Urothelium cell line (cell line): ENCODE results near the gene DAB2.
A peak's percentile ranks its signal among the peaks of the same experiment; 100 is the strongest.
"Not testable (repeated sequence)": the region's sequence is repeated elsewhere in the genome, so short reads cannot be mapped to it uniquely, and the experiment has no call there.

Source experiments
- DNase-seq: peaks from one replicate; pipeline ENCODE4 v3.0.0; 2011; ENCODE audit warnings: low spot score, mixed read lengths
- FAIRE-seq: peaks from 2 replicates; lab custom pipeline; 2011; peaks lifted over from hg19 to GRCh38; lab: Jason Lieb, UNC

DAB2 gene

DNA sequence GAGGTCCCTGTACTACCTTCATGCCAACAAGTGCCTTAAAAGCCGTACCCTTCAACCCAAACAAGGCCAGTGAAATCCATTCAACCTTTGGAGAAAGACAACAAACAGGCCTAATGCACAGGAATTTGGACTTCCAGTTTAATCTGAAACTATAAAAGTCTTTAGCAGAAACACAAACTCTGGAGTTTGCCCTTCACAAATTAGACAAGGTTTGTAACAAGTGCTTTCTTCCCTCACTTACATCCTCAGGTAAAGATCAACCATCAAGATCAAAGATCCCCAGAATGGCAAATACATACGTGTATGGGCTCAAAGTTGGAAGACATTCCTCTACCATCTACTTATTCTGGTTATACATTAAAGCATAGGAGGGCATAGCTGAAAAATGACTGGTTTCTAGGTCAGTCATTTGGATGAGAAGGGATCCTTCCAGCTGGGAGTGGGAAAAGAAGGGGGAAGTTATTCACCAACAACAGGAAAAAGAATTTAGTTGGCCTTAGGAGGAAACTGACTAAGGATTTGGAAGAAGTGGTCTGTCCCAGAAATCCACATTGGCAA is 2.0 kb downstream of the DAB2 start:
- FAIRE-seq, result no peak

DNA sequence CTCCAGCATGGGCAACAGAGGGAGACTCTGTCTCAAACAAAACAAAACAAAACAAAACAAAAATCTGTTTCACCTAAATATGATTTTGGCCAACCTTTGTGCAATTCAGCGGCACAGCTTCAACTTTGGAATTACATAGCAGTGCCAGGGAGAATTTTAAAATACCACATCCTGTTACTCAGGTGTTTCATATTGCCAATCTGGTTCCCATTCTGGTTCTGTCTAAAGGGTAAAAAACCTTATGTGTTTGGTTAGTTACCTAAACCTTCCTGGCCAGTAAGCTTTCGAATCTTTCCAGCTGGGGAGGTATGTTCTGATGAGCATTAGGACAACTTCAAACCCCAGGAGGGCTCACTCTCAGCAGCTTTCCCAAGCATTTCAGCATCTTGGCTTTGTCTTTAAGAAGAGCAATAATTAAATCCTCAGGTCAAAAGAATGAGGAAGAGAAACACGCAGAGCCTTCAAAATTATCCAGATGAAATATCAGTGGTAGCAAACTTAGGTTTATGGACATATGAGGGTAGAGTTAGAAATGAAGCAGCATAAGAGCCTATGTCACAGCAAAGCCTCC is 2.7 kb downstream of the DAB2 start:
- DNase-seq (no peak), FAIRE-seq (no peak)

More for the DNA sequence above, 2.0 kb downstream of the DAB2 start:
- no peak for DNase-seq

DNA sequence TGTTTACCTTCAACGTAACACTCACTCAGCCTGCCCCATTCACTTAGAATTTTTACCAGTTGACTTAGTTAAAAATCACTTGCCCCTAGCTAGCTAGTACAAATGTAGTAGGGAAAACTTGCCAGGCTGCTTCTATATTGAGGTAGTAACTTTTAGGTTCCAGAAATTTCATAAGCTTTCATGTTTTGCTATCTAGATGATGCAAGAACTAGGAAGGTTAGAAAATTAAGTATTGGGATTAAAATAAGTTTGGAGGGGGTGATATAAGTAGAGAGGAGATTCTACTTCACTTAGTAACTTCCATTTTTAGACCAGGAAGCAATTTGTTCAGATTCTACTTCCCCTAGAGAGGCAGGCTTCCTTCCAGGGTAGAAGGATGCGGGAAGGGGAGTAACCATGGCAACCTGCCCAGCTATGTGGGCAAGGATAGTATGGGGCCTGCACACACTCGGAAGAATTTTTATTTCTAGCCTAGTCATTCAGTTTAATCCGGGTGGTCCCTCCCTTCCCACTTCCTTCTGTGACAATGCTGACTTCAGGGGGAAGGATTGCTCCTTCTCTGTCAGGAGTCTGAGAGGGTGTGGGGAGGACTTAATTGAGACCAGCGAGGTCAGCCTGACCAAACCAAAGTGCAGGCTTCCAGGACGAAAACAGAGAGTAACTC is 4.2 kb downstream of the DAB2 start:
- peak; percentile 46 for DNase-seq
- no peak for FAIRE-seq

DNA sequence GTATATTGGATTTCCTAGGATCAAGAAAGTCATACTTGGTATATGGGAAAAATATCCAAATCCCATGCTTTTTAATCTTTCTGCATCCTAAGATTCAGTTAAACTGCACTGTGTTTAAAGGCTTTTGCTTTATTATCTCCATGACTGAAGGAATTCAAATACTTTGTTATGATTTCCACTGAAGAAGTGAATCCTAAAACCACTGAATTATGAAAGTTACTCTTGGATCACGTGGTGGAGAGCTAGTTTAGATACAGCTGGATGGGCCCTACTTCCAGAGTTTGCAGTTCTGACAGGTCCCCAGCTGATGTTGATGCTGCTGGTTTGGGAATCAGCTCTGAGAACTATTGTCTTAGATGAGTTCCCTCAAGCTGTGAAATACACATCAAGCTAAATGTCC is 5.0 kb downstream of the DAB2 start:
- no peak for FAIRE-seq
- no peak for DNase-seq

DNA sequence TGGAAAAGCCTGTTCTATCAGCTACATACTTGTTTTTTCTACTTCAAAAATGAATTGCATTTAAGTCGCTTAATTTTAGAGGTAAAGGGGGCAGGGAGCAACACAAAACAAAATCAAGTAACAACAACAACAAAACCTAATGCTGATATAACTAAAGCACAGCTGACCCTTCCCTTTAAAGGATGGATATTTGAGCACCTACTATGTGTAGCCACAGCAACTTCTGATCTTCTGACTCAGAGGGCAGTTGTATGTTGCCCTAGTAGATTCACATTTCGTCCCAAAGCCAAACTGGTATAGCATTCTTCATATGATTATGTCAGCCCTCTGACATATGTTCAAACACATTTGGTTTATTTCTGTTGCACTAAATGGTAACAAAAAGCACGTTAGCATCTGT is 6.8 kb downstream of the DAB2 start:
- no peak for DNase-seq
- FAIRE-seq, result peak; percentile 17

DNA sequence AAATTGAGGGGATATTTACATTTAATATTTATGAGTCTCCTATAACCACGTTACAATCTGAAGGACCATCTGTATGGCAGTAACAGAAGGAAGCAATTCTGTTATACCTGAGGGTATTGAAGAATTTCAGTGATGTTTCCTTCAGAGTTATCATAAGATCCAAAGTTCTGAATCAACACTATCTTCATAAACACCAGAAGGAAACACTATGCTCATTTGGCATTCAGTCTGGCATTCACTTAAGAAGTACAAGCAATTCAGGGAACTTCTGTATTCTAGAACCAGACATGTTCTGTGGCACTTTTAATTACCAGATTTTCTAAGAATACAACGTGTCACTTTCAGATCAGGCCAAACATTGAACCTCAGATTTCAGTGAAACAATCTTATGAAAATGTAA is 9.6 kb downstream of the DAB2 start:
- FAIRE-seq, result no peak

DNA sequence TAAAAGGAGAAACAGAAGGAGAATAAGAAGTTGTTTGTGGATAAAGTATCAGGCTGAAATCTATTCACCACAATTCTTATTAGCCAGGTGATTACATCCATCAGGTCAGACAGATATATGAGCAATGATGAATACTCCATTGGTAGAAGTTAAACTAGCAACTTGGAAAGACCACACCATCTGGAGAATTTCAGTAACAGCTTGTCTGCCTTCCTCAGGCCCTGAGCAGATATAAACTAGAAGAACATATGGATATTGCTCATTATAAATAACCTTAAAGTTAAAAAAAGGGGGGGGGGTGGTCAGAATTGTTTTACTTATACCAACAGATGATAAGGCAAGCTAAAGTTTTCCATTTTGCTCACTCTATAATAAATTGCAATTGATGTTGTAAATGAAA is 10.4 kb downstream of the DAB2 start:
- no peak for FAIRE-seq

More for the DNA sequence above, 9.6 kb downstream of the DAB2 start:
- no peak for DNase-seq

DNA sequence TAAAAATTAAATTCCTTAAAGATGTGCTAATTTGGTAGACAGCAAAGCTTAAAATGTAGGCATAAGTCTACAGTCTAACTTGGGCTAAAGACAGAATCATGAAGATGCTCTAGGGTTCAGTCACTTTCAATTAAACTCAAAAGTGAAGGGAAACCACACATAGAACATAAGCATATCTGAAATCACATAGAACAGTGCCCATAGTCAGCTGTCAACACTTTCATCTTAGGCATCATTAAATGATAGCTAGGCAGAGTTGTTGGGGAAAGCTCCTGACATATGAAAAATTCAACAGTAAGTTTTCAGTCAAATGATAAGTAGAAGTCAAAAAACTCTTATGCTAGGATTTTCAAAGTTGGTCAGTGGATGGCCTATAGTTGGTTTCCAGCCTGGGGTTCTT is 11.0 kb downstream of the DAB2 start:
- no peak for DNase-seq

More for the DNA sequence above, 10.4 kb downstream of the DAB2 start:
- DNase-seq, result no peak

DNA sequence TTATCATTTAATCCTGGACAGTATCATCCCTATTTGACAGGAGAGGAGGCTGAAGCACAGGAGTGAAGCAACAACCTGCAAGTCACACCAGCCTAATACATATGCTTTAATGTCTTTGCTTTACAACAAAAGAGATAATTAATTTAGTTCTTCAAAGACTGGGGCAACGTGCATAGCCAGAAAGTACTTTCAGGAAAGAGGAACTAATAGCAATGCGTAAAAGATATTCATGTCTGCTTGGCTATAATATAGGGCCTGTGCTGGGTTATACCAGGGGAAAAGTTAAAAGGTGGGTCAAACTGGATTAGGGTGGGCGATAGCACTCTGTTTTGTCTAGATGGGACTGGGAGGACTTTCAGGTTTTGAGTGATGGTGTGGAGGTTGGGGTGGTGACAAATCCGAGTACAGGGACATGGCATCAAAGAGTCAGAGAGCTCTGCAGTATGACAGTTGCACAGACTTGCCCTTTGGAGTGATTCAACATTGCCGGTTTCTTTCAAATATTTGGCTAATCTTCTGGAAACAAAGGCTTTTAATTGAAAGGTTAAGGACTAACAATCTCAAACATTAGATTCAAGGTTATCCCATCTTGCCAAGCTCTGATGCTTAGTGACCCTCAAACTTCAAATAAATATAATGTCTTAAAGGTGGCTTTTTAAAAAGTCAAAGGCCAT is 11.9 kb downstream of the DAB2 start:
- FAIRE-seq, result no peak
- no peak for DNase-seq

More for the DNA sequence above, 11.0 kb downstream of the DAB2 start:
- FAIRE-seq, result no peak

DNA sequence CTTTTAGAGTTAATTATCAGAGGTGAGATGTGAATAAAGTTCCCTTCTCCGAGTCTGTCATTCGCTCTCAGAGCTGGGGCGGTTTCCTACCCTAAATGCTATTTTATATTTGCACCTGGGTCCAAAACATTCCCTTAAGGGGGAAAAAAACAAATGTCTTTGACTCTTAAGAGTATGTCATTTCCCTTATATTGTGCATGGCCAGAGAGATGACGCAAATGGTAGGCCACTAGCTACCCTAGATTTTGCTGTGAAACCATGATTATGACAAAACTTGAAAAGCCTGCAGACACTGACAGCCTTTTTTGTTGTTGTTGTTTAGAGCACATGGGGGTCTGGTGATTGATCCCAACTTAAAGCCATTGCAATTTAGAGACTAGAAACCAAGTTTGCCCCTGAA is 12.8 kb downstream of the DAB2 start:
- FAIRE-seq (no peak), DNase-seq (no peak)

DNA sequence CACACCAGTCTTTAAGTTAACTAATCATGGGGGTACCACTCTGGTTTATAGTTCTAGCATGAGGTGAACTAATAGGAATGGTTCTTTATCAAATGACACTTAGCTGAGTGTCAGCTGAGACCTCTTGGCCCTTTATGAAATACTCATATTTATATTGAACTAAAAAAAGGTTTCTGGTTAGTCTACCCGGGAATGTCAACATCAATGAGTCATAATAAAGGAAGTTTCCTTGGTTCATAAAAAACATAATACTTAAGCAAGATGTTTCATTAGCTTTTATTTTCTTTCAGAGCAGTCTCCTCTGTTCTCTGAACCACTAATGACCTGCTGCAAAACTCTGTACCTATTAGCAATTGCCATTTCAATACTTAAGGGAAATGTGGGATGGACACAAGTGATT is 13.7 kb downstream of the DAB2 start:
- DNase-seq (no peak), FAIRE-seq (no peak)

DNA sequence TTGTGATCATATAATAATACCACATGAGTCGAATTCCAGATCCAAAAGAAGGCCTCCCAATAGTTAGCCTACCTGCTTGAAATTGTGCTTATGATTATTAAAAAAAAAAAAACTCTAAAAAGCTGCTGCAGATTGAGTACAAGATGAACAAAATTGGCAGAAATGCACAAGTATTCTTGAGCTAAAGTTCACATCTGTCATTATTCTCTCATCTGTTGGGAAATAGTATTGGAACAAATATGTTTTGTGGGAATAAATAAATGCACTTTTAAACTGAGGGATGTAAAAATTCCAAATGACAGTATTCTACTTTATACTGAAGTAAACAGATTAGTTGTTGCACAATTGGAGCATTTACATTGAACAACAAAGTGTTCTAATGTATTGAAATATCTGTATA is 15.7 kb downstream of the DAB2 start:
- DNase-seq, result no peak
- no peak for FAIRE-seq

DNA sequence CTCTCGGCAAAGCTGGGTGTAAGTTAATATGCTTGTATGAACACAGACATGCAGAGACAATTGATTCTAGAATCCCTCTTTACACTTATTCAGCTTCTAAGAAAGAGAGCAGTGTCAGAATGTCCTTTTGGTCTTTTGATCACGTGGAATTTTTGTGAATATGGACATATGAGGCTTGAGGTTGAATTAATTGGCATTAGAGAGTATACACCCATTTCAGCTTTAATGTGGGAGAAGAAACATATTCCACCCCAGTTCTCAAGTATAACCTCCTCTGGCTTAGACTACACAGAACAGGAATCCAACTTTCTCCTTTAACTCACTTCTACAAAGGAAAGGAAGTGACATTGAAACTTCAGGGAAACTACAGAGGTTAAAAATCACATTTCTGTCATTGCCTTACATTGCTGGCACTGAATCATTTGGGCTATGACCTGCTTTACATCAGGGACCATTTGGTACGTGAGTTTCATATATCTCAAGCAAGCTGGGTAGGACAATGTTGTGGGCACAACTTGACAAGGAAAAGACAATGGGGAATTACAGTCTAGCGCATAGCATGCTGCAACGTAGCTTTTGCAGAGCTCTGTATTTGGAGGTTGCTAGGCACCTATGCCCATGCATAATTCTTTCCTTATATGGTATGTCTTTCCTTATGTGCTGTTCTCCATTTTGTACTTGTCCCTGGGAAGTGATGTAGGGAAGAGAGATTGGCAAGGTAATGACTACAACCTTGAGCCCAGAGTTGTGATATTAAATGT is 19.5 kb downstream of the DAB2 start:
- DNase-seq (no peak), FAIRE-seq (peak; percentile 55)

DNA sequence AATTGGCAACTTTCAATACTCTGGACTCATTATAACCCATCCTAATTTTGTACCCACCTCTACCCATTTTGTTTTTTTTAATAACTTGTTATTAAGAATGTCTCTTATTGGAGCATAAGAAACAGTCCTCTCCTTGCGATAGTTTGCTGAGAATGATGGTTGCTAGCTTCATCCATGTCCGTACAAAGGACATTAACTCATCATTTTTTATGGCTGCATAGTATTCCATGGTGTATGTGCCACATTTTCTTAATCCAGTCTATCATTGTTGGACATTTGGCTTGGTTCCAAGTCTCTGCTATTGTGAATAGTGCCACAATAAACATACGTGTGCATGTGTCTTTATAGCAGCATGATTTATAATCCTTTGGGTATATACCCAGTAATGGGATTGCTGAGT is 21.0 kb downstream of the DAB2 start:
- not testable (repeated sequence) for FAIRE-seq, DNase-seq

DNA sequence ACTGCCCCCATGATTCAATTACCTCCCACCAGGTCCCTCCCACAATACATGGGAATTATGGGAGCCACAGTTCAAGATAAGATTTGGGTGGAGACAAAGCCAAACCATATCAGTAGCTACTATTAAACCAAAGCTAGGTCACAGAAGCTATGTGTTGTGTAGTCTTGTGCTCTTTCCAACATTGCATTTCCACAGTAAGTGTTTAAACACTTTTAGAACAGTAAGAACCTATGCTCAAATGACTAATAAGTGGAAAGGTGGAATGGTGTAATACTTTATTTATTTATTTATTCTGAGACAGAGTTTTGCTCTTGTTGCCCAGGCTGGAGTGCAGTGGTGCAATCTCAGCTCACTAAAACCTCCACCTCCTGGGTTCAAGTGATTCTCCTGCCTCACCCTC is 22.6 kb downstream of the DAB2 start:
- not testable (repeated sequence) for DNase-seq, FAIRE-seq

DNA sequence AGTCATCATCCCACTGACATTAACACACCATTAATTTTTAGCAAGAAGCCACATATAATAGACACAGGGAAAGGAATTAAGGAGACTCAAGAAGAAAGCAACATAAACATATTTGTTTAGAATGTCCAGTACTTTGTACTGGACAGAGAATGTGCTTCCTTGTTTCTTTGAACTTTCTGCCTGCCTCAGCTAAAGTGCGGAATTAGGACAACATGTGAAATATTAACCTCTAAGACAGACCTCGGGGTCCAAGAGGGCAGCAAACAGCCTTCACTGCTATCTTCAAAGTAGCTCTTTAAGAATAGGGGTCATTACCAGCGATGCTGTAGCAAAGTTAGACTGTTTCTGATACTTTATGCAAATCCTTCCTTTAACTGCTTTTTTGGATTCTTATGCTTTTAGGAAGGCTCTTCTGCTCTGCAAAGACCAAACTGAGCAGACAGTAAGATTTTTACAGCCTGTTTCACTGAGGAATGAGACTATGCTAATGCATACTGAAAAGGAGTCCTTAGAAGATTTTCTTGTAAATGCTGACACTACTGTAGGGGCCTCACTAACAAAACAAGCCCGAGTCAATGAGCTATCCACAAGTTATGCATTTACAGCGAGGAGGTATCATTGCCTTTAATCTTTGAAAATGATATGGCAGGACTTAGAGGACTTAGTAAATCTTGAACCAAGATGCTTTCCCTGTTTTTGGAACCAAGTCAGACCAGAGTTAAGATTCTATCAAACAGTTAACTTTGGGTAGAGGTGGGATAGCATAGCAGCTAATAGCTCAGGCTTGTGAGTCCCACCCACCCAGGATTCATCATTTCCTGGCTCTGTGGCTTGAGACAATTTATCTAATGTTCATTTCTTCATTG is 23.8 kb downstream of the DAB2 start:
- FAIRE-seq (no peak), DNase-seq (no peak)

DNA sequence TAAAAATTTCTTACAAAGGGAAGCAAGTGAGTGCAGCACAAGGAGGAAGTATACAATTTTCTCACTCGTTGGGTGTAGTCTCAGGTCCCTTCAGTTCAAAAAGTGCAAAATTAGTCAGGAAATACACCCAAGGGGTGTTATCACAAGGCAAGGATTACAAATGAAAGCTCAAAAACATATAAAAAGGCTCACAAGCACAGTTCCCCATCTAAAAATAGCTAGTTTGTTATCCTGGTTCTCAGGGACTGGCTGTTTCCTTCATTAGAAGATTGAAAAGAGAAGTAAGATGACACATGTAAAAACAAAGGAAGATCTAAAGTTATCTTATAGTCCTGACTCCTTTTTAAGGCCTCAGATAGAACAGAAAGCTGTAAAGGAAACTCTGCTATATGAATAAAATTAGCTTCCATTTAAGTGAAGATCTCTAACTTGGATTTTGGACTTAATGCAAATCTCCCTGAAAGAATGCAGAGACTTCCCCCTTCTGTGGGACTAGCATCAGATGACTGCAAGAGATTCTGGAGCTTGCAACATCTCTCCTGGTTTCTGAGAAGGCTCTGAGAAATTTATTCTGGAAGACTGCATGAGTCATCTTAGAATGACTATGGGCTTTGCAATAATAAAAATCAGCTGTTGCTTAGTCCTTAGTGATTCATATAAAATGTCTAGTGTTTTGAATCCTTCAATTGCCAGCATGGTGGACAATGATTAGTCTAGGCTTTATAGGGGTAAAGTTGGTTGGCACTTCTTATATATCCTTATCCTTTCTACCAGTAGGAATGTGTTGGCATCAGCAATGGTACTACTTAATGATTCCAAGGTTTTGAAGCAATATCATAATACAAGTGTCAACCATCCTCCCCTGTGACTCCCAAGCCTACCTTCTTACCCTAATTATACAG is 25.4 kb downstream of the DAB2 start:
- DNase-seq, result peak; percentile 76
- no peak for FAIRE-seq

DNA sequence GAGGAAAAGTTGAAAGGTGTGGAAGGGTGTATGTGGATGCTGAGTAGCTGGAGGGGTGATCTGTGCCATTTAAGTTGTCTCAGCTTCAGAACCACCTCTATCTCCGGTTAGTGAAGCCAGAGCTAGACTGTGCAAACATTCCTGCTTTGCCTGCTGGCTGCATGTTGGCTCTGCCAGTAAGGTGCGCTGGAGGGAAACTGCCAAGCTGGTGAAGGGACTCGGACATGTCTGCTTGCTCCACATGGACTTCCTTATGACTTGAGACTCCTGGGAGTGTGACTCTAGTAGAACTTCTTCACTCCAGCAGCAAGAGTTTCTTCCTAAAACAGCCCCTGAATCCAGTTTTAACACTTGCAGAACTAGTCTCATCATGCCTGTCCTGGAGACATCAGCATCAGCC is 27.9 kb downstream of the DAB2 start:
- FAIRE-seq, result no peak

DNA sequence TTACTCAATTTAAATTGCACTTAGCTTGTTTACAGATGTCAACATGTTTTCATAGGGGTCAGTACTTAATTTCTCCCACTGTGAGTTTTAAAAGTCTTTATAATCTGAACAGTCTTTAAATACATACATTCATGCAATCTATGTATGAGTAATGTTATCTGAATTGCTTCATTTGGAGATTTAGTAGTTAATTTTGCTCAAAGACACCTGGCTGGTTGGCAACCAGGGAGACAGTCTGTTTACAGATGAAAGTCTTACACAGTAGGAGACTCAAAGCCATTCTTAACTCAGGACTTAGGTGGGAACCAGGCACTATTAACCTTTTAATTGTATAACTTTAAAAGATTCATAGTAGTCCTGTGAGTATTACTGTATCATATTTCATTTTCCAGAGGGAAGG is 29.3 kb downstream of the DAB2 start:
- no peak for FAIRE-seq
- no peak for DNase-seq

More for the DNA sequence above, 27.9 kb downstream of the DAB2 start:
- no peak for DNase-seq
